GM18520 (cell line): ENCODE measurements around the gene HM13.
A peak's percentile ranks its signal among the peaks of the same experiment; 100 is the strongest.
"Not testable (repeated sequence)": the region's sequence is repeated elsewhere in the genome, so short reads cannot be mapped to it uniquely, and the experiment has no call there.

Experiments
- ATAC-seq: cut with Tn5 transposase; IDR thresholded peaks from one replicate; pipeline ENCODE4 v1.9.1; 2021; ENCODE audit not compliant: unreplicated experiment

HM13 gene

GRCh38 chr20:31581391-31581790 is 67.1 kb downstream of the HM13 start:
- ATAC-seq: no peak

- no peak for ATAC-seq
These were observed 73.5 kb downstream of the HM13 start for GRCh38 chr20:31587545-31588389.

DNA sequence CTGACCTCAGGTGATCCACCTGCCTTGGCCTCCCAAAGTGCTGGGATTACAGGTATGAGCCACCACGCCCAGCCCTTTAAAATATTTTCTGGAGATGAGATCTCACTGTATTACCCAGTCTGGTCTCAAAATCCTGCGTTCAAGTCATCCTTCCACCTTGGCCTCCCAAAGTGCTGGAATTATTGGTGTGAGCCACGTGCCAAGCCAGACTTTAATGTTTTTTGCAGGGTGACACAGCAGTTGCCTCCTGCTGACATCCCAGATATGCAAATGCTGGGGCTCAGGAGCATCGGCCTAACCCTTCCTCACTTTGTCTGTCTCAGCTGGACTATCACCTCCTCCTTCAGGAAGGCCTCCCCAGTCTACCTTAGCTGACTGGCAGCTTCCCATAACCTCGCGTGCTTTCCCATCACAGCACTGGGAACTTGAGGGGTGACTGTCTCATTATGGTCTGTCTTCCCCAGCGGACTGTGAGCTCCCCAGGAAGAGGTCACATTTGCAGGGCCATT is 76.5 kb downstream of the HM13 start:
- ATAC-seq: no peak

DNA sequence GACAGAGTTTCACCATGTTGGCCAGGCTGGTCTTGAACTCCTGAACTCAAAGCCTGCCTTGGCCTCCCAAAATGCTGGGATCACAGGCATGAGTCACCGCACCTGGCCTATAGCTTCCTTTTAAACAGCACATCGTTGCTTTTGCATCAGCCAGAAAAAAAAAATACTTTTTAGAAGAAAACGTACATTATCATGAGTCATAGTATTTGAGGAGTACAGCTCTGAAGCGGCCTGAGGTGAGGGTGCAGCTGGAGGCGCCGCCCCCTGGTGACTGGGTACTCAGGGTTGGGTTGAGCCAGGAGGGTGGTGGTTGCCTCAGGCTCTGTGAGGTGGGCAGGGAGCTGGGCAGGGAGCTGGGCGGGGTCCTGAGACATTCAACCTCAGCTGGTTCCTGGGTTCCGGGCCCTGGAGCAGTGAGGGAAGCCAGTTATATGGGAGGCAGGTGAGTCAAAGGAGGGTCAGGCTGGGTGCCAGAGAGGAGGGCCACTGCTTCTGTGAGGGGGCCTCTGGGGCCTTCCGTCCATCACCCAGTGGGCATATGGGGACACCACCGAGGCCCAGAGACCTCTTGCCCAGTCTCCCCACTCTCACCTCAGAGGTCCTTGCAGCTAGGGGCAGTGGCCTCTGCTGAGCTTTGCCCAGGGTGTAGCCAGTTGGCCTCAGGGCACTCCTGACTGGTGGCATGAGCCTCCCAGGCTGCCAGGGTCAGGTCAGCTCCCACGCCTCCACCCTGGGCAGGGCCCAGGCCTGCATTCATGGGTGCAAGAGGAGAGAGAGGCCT is 79.2 kb downstream of the HM13 start:
- ATAC-seq: no peak

- ATAC-seq: no peak
These were observed 79.8 kb downstream of the HM13 start for GRCh38 chr20:31594002-31594557.

GRCh38 chr20:31594558-31595379 is 80.5 kb downstream of the HM13 start:
- no peak for ATAC-seq

GRCh38 chr20:31595380-31595653 is 81.1 kb downstream of the HM13 start:
- no peak for ATAC-seq

DNA sequence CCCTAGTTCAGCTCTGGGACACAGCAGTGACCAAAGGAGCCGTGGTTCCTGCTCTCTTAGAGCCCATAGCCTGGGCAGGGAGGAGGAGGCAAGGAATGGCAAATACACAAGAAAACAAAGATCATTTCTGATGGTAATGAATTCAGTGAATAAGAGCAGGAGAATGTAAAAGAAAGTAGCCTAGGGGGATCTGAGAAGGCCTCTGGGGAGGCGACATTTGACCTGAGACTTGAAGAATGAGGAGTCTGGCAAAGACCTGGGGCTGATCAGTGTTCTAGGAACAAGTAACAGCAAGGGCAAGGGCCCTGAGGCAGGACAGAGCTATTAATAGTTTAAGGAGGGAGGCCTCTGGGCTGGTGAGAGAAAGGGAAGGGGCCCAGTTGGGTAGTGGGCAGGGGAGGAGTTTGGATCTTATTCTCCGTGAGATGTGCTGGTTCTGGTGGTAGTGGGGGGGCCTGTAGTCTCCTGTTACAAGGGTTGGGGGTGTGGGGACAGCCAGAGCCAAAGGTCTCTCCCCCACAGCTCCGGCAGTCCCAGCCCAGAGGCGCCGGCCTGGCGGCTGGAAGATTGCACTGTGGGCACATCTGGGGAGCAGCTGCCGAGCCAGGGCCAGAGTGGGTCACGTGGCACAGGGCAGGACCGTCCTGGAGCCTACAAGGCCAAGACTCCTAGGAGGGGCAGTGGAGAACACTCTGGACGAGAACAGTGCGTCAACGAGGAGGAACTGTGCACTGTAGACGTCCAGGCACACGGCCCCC is 81.6 kb downstream of the HM13 start:
- no peak for ATAC-seq

DNA sequence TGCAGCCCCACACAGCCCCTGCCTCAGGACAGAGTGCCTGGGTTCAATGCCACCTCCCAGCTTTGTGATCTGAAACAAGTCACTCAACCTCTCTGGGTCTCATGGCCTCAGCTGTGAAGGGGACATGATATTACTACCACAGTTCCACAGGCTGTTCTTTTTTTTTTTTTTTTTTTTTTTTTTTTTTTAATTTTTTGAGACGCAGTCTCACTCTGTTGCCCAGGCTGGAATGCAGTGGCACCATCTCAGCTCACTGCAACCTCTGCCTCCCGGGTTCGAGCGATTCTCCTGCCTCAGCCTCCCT is 82.1 kb downstream of the HM13 start:
- not testable (repeated sequence) for ATAC-seq

DNA sequence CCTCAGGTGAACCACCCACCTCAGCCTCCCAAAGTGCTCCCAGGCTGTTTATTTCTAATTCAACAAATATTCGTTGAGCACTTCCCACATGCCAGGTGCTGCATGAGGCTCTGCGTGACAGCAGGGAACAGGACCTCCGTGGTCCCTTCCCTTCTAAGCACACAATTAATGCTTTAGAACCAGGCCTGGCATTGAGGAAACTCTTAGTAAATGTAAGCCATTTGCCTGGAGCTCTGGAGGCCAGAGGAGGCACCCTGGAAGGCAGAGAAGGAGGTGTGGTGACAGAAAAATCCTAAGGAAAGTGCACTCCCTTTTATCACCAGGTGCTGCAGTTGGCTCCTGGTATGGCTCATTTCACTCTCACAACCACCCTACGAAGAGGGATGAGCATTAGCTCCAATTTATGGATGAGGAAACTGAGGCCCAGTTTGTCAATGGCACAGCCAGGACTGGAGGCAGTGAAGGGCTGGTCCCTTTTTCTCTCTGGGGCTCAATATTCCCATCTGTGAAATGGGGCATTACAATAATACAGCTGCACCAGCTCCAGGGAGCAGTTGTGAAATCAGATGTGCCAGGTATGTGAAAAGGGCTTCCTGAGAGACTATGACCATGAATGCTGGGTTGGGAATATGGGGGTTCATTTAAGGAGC is 82.7 kb downstream of the HM13 start:
- ATAC-seq: no peak

- no peak for ATAC-seq
These were observed 83.2 kb downstream of the HM13 start for GRCh38 chr20:31597481-31597855.

- no peak for ATAC-seq
These were observed 88.2 kb downstream of the HM13 start for GRCh38 chr20:31602431-31602778.

GRCh38 chr20:31602779-31603441 is 88.7 kb downstream of the HM13 start:
- peak; percentile 84 for ATAC-seq

DNA sequence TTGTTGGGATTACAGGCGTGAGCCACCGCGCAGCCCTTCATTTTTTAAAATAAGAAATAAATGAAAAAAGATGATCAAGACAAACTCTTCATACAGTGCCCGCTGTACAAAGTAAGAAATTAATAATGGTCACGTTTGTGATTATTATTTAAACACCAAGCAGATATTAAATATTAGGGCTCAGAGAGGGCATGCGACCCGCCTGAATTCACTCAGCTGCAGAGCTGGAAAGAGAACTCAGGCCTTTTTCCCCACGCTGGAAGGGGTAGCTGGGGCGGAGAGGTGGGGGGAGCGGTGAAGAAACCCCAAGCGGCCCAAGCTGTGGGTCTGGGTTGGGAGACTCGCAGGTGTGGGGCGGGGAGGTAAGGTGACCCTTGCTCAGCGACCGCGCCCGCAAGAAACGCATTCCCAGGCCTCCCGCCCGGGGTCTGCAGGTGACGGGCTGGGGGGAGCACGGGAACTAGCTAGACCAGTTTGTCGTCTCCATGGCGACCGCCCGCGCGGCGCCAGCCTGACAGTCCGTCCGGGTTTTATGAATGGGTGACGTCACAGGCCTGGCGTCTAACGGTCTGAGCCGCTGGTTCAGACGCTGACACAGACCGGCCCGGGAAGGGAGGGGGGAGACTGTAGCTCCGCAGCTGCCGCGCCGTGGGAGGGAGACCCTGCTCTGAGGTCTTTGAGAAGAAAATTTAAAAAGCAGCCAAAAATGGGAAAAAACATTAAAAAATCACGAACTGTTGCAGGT is 89.8 kb downstream of the HM13 start:
- ATAC-seq: peak; percentile 37

GRCh38 chr20:31604567-31605030 is 90.4 kb downstream of the HM13 start:
- no peak for ATAC-seq

DNA sequence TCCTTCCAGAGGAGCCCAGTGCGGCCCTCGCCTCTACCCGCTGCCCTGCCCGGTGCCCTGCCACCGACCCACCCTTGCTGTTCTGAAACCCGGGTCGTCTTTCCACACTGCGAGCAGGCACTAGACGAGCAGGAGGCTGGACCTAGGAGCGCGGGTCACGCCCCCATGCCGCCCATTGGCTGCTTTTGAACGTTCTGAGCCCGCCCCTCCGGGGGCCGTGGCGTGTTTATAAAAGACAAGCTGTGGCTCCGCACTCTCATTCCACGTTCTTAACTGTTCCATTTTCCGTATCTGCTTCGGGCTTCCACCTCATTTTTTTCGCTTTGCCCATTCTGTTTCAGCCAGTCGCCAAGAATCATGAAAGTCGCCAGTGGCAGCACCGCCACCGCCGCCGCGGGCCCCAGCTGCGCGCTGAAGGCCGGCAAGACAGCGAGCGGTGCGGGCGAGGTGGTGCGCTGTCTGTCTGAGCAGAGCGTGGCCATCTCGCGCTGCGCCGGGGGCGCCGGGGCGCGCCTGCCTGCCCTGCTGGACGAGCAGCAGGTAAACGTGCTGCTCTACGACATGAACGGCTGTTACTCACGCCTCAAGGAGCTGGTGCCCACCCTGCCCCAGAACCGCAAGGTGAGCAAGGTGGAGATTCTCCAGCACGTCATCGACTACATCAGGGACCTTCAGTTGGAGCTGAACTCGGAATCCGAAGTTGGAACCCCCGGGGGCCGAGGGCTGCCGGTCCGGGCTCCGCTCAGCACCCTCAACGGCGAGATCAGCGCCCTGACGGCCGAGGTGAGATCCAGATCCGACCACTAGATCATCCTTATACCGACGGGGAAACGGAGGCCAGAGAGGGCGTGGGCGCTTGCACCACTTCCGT is 91.0 kb downstream of the HM13 start, which contains the start of gene ID1:
TSS of gene ID1 (plus strand) at position 259 of the 871 bp plus-strand sequence. CDS start at position 358, 99 bp downstream.
- ATAC-seq: peak; percentile 62

- ATAC-seq: no peak
These were observed 91.9 kb downstream of the HM13 start for GRCh38 chr20:31605902-31606803.
